KMS-11 (cell line): ENCODE measurements around the gene SGPP2.
A peak's percentile ranks its signal among the peaks of the same experiment; 100 is the strongest.

Experiments
- H2AFZ ChIP-seq: fragments of 200-600 bp; sonication (generic); 2 replicates; pipeline ENCODE4 v1.6.1; 2016; ENCODE audit warnings: antibody characterized with exemption, mixed run types, low read depth
- H3K27ac ChIP-seq: fragments of 200-600 bp; sonication (generic); 2 replicates; pipeline ENCODE4 v1.6.1; 2016; ENCODE audit warnings: mild to moderate bottlenecking, mixed run types
- H3K27me3 ChIP-seq: fragments of 200-600 bp; sonication (generic); 2 replicates; pipeline ENCODE4 v1.6.1; 2017; ENCODE audit warnings: mild to moderate bottlenecking, low read depth, mixed run types, moderate library complexity; ENCODE audit not compliant: insufficient read depth
- H3K36me3 ChIP-seq: fragments of 200-600 bp; sonication (generic); 2 replicates; pipeline ENCODE4 v1.6.1; 2017; ENCODE audit warnings: mild to moderate bottlenecking, mixed run types; ENCODE audit not compliant: insufficient read depth
- H3K4me1 ChIP-seq: fragments of 200-600 bp; sonication (generic); 2 replicates; pipeline ENCODE4 v1.6.1; 2016; ENCODE audit warnings: mild to moderate bottlenecking, low read depth, mixed run types; ENCODE audit not compliant: poor library complexity, severe bottlenecking
- H3K4me2 ChIP-seq: fragments of 200-600 bp; sonication (generic); 2 replicates; pipeline ENCODE4 v1.7.0; 2016; ENCODE audit warnings: mild to moderate bottlenecking, mixed run types
- H3K4me3 ChIP-seq: fragments of 200-600 bp; sonication (generic); IDR thresholded peaks from 2 replicates; pipeline ENCODE4 v1.6.1; 2017; ENCODE audit warnings: low read depth, low read length, mixed read lengths; ENCODE audit not compliant: insufficient read depth
- H3K79me2 ChIP-seq: fragments of 200-600 bp; sonication (generic); 2 replicates; pipeline ENCODE4 v1.6.1; 2016; ENCODE audit warnings: low read depth, mixed run types; ENCODE audit not compliant: insufficient read depth
- H3K9ac ChIP-seq: fragments of 200-600 bp; sonication (generic); 2 replicates; pipeline ENCODE4 v1.6.1; 2016; ENCODE audit warnings: mild to moderate bottlenecking, mixed run types
- H4K20me1 ChIP-seq: fragments of 200-600 bp; sonication (generic); 2 replicates; pipeline ENCODE4 v1.6.1; 2016; ENCODE audit warnings: mild to moderate bottlenecking, mixed run types; ENCODE audit not compliant: insufficient read depth
- CTCF ChIP-seq: fragments of 200-600 bp; sonication (generic); conservative IDR thresholded peaks from 2 replicates; pipeline ENCODE4 v1.6.1; 2017; ENCODE audit warnings: low read depth, mild to moderate bottlenecking, antibody characterized with exemption, low read length, moderate library complexity, mixed read lengths

SGPP2 gene

GRCh38 chr2:222494104-222494739 is 69.9 kb downstream of the SGPP2 start:
- H3K4me3 ChIP-seq: no peak overlapping the region
- TF ChIP-seq CTCF: no peak
- H3K27ac ChIP-seq: no peak overlapping the region
- H3K4me2 ChIP-seq: no peak overlapping the region
- no peak overlapping the region for H2AFZ ChIP-seq
- H3K4me1 ChIP-seq: no peaks in the 10 kb centered on the region
- H3K79me2 ChIP-seq: no peaks in the 10 kb centered on the region
- no peaks in the 10 kb centered on the region for H3K27me3 ChIP-seq
- no peak overlapping the region for H3K9ac ChIP-seq
- H3K36me3 ChIP-seq: no peaks in the 10 kb centered on the region
- H4K20me1 ChIP-seq: no peaks in the 10 kb centered on the region

- Histone ChIP-seq H3K4me1 (no peaks in the 10 kb centered on the region), H3K27me3 (no peaks in the 10 kb centered on the region), H3K36me3 (no peaks in the 10 kb centered on the region), H3K4me2 (no peak overlapping the region), H3K27ac (no peak overlapping the region), H3K9ac (no peak overlapping the region), H4K20me1 (no peaks in the 10 kb centered on the region), H2AFZ (no peak overlapping the region), H3K4me3 (no peak overlapping the region), H3K79me2 (no peaks in the 10 kb centered on the region)
- TF ChIP-seq CTCF: no peak
Measured at GRCh38 chr2:222495388-222495787, 71.0 kb downstream of the SGPP2 start.

- H3K9ac ChIP-seq: no peak overlapping the region
- H3K27me3 ChIP-seq: no peaks in the 10 kb centered on the region
- TF ChIP-seq CTCF: no peak
- no peaks in the 10 kb centered on the region for H3K4me1 ChIP-seq
- H3K79me2 ChIP-seq: no peaks in the 10 kb centered on the region
- H3K27ac ChIP-seq: no peak overlapping the region
- no peaks in the 10 kb centered on the region for H3K36me3 ChIP-seq
- no peaks in the 10 kb centered on the region for H4K20me1 ChIP-seq
- no peak overlapping the region for H3K4me3 ChIP-seq
- H3K4me2 ChIP-seq: no peak overlapping the region
- no peak overlapping the region for H2AFZ ChIP-seq
Measured at GRCh38 chr2:222499226-222499625, 74.9 kb downstream of the SGPP2 start.

GRCh38 chr2:222504191-222504590 is 79.8 kb downstream of the SGPP2 start:
- Histone ChIP-seq H4K20me1 (no peaks in the 10 kb centered on the region), H3K79me2 (no peaks in the 10 kb centered on the region), H3K4me3 (no peak overlapping the region), H3K4me2 (no peak overlapping the region), H3K9ac (no peak overlapping the region), H3K27ac (no peak overlapping the region), H2AFZ (peak overlapping the region; percentile 76; the same call in 1 of the 2 replicates), H3K4me1 (peaks cover 8% of the 10 kb centered on the region), H3K27me3 (no peaks in the 10 kb centered on the region), H3K36me3 (no peaks in the 10 kb centered on the region)
- no peak for TF ChIP-seq CTCF
